A673 (cell line): ENCODE results near the gene BTN2A1. TPM values are rescaled to one million over a fixed set of nuclear protein-coding genes. Genes with fewer than 3 reads are reported as not detected.
"Not testable (repeated sequence)": the region's sequence is repeated elsewhere in the genome, so short reads cannot be mapped to it uniquely, and the experiment has no call there.

Experiments
- BruUV-seq: library from RNA; stranded (reverse); fragments of 400-500 nt; replicated peaks from 2 replicates; lab custom pipeline; 2021; lab: Mats Ljungman, UMichigan
- CTCF ChIA-PET: fragments of 300-600 bp; sonication (Branson Sonifier 250); formaldehyde crosslinking; loops from one replicate; lab custom pipeline; 2022; ENCODE audit warnings: antibody characterized with exemption; lab: Charles Lee
- POLR2A ChIA-PET: fragments of 300-600 bp; sonication (Branson Sonifier 250); formaldehyde crosslinking; loops from one replicate; lab custom pipeline; 2022; ENCODE audit warnings: antibody characterized with exemption; ENCODE audit not compliant: low non-redundant PET; lab: Charles Lee
- DNase-seq: peaks from one replicate; pipeline ENCODE4 v3.0.0-alpha.2; 2015; ENCODE audit warnings: low spot score
- H3K27ac ChIP-seq: fragments of 200-600 bp; sonication (generic); 2 replicates; pipeline ENCODE4 v1.5.1; 2016; ENCODE audit warnings: mixed run types, low read depth, mild to moderate bottlenecking, mixed read lengths, antibody characterized with exemption, low read length; ENCODE audit not compliant: poor library complexity, severe bottlenecking
- H3K27me3 ChIP-seq: fragments of 200-600 bp; sonication (generic); replicated peaks from 2 replicates; pipeline ENCODE4 v1.6.1; 2017; ENCODE audit warnings: mixed run types, low read depth, mild to moderate bottlenecking, mixed read lengths, antibody characterized with exemption, low read length; ENCODE audit not compliant: insufficient read depth, poor library complexity
- H3K36me3 ChIP-seq: fragments of 200-600 bp; sonication (generic); 2 replicates; pipeline ENCODE4 v1.6.1; 2016; ENCODE audit warnings: mixed run types, mild to moderate bottlenecking, mixed read lengths, antibody characterized with exemption, low read length; ENCODE audit not compliant: insufficient read depth, poor library complexity, severe bottlenecking
- H3K4me1 ChIP-seq: fragments of 200-600 bp; sonication (generic); 2 replicates; pipeline ENCODE4 v1.6.1; 2017; ENCODE audit warnings: mixed run types, mild to moderate bottlenecking, mixed read lengths, antibody characterized with exemption, low read length; ENCODE audit not compliant: insufficient read depth, poor library complexity, severe bottlenecking
- H3K4me3 ChIP-seq: fragments of 200-600 bp; sonication (generic); 2 replicates; pipeline ENCODE4 v1.5.1; 2016; ENCODE audit warnings: low read depth, mixed run types, mild to moderate bottlenecking, mixed read lengths, low read length; ENCODE audit not compliant: poor library complexity, severe bottlenecking
- H3K9me3 ChIP-seq: fragments of 200-600 bp; sonication (generic); 2 replicates; pipeline ENCODE4 v1.6.1; 2016; ENCODE audit warnings: mixed run types, low read depth, mild to moderate bottlenecking, mixed read lengths, antibody characterized with exemption, low read length; ENCODE audit not compliant: poor library complexity, severe bottlenecking
- CTCF ChIP-seq: fragments of 300-800, 200-600 bp; sonication (generic); conservative IDR thresholded peaks from 2 replicates; pipeline ENCODE4 v1.5.1; 2017; ENCODE audit warnings: low read depth, mild to moderate bottlenecking, antibody characterized with exemption, low read length, moderate library complexity, mixed read lengths
- EZH2 ChIP-seq: fragments of 200-600 bp; sonication (generic); IDR thresholded peaks from 2 replicates; pipeline ENCODE4 v1.6.1; 2017; ENCODE audit warnings: borderline replicate concordance, low read depth, mild to moderate bottlenecking, mixed read lengths, antibody characterized with exemption, low read length; ENCODE audit not compliant: poor library complexity, severe bottlenecking
- intact Hi-C: fragments of 100-400 bp; cut with micrococcal nuclease; formaldehyde crosslinking; loops from one replicate; pipeline ENCODE4 v1.10.0; 2022; ENCODE audit not compliant: unreplicated experiment
- total RNA-seq: library from RNA; stranded (reverse); gene quantifications from 2 replicates; pipeline ENCODE4 v1.2.3, GENCODE V29; 2021

Gene BTN2A1
- total RNA-seq, 1 experiment from 2014 or later, result 32.2 TPM

GRCh38 chr6:26457264-26457805 lies 420 bp upstream of the BTN2A1 start:
- H3K27ac ChIP-seq, result peak overlapping the region; percentile 92
- no peaks in the 10 kb centered on the region for H3K27me3 ChIP-seq
- H3K36me3 ChIP-seq, result peaks cover 33% of the 10 kb centered on the region
- TF ChIP-seq EZH2 (no peak), CTCF (no peak)
- DNase-seq, result no peak
- intact Hi-C loops, result no loop called here
- H3K4me3 ChIP-seq, result peak overlapping the region; percentile 70
- H3K9me3 ChIP-seq, result no peaks in the 10 kb centered on the region
- ChIA-PET CTCF (no interaction called here), POLR2A (no interaction called here)
- H3K4me1 ChIP-seq, result peaks cover 8% of the 10 kb centered on the region
- BruUV-seq, result no TSS peak

- intact Hi-C loops, result no loop called here
These were observed 1.5 kb downstream of the BTN2A1 start for GRCh38 chr6:26459023-26459810.

GRCh38 chr6:26461353-26461752 lies 3.6 kb downstream of the BTN2A1 start:
- BruUV-seq, intact Hi-C loops, CTCF ChIA-PET, H3K4me3 ChIP-seq, H3K27me3 ChIP-seq, POLR2A ChIA-PET, DNase-seq, H3K4me1 ChIP-seq, H3K9me3 ChIP-seq, H3K27ac ChIP-seq: not testable (repeated sequence)
- H3K36me3 ChIP-seq, result peaks cover 72% of the 10 kb centered on the region

More at GRCh38 chr6:26459023-26459810, 1.5 kb downstream of the BTN2A1 start:
- Histone ChIP-seq H3K27me3 (no peaks in the 10 kb centered on the region), H3K4me1 (peaks cover 8% of the 10 kb centered on the region), H3K36me3 (peaks cover 50% of the 10 kb centered on the region), H3K27ac (no peak overlapping the region), H3K9me3 (no peaks in the 10 kb centered on the region), H3K4me3 (peak overlapping the region; percentile 70)
- CTCF ChIA-PET, result no interaction called here
- no peak for TF ChIP-seq EZH2
- TF ChIP-seq CTCF, result no peak
- POLR2A ChIA-PET, result no interaction called here
- DNase-seq, result no peak
- no TSS peak for BruUV-seq
